OCI-LY7 (cell line): ENCODE measurements around the gene TSPO.
"Not testable (repeated sequence)": the region's sequence is repeated elsewhere in the genome, so short reads cannot be mapped to it uniquely, and the experiment has no call there.

Source experiments
- EZH2phosphoT487 ChIP-seq: fragments of 200-600 bp; sonication (generic); IDR thresholded peaks from 2 replicates; pipeline ENCODE4 v1.6.1; 2018; ENCODE audit warnings: low read depth, borderline replicate concordance, mild to moderate bottlenecking, mixed run types, antibody characterized with exemption, low read length, moderate library complexity, mixed read lengths
- TF ChIP-seq, protein P1 (sequence below): fragments of 200-600 bp; sonication (generic); conservative IDR thresholded peaks from 2 replicates; pipeline ENCODE4 v1.5.1; 2014; ENCODE audit warnings: mild to moderate bottlenecking, antibody characterized with exemption, low read length, moderate library complexity, mixed read lengths

DNA sequence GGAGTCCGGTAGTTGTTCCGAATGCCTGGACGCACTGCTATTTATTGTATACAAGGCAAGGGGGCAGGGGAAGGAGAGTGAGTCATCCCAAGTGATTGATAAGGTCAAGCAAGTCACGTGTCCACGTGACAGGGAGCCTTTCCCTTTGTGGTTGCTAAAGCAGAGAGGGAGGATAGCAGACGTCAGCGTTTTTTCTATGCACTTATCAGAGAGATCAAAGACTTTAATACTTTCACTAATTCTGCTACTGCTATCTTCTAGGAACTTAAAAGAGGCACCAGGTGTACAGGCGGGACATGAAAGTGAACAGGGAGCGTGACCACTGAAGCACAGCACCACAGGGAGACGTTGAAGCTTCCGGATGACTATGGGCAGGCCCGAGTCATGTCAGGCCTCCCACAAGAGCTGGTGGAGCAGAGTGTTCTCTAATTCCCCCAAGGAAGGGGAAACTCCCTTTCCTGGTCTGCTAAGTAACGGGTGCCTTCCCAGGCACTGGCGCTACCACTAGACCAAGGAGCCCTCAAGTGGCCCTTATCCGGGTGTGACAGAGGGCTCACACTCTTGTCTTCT is 47.2 kb upstream of the TSPO start:
- TF ChIP-seq, protein P1, sequence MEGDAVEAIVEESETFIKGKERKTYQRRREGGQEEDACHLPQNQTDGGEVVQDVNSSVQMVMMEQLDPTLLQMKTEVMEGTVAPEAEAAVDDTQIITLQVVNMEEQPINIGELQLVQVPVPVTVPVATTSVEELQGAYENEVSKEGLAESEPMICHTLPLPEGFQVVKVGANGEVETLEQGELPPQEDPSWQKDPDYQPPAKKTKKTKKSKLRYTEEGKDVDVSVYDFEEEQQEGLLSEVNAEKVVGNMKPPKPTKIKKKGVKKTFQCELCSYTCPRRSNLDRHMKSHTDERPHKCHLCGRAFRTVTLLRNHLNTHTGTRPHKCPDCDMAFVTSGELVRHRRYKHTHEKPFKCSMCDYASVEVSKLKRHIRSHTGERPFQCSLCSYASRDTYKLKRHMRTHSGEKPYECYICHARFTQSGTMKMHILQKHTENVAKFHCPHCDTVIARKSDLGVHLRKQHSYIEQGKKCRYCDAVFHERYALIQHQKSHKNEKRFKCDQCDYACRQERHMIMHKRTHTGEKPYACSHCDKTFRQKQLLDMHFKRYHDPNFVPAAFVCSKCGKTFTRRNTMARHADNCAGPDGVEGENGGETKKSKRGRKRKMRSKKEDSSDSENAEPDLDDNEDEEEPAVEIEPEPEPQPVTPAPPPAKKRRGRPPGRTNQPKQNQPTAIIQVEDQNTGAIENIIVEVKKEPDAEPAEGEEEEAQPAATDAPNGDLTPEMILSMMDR, result not testable (repeated sequence)
- TF ChIP-seq EZH2phosphoT487, result not testable (repeated sequence)
